Central memory CD8-positive, alpha-beta T cell (primary cell): Measurements from ENCODE around the gene THPO.

ENCODE experiments used
- ATAC-seq: fragments of 150-1000 bp; cut with Tn5 transposase; replicated peaks from 2 replicates; pipeline ENCODE4 v1.10.0; 2022; ENCODE audit warnings: mild to moderate bottlenecking, moderate FRiP score, moderate number of reproducible peaks; ENCODE audit not compliant: poor library complexity, severe bottlenecking; ENCODE audit errors: extremely low read depth
- DNase-seq, 2 donors: peaks; one replicate each; pipeline ENCODE4 v3.0.0; 2021; ENCODE audit warnings: low spot score in 2 of 2
- H3K27ac Mint-ChIP-seq: one replicate; pipeline ENCODE4 v1.8.0; 2022; ENCODE audit warnings: low read depth, mild to moderate bottlenecking, moderate library complexity, mixed read lengths
- H3K27me3 Mint-ChIP-seq: one replicate; pipeline ENCODE4 v1.8.0; 2022; ENCODE audit warnings: mixed read lengths
- H3K36me3 Mint-ChIP-seq: one replicate; pipeline ENCODE4 v1.8.0; 2022; ENCODE audit warnings: mild to moderate bottlenecking, moderate library complexity, mixed read lengths; ENCODE audit not compliant: insufficient read depth
- H3K4me1 Mint-ChIP-seq: one replicate; pipeline ENCODE4 v1.8.0; 2022; ENCODE audit warnings: mixed read lengths
- H3K4me3 Mint-ChIP-seq: one replicate; pipeline ENCODE4 v1.8.0; 2022; ENCODE audit warnings: mild to moderate bottlenecking, moderate library complexity, mixed read lengths
- H3K9me3 Mint-ChIP-seq: one replicate; pipeline ENCODE4 v1.8.0; 2022; ENCODE audit warnings: mixed read lengths

The THPO gene

DNA sequence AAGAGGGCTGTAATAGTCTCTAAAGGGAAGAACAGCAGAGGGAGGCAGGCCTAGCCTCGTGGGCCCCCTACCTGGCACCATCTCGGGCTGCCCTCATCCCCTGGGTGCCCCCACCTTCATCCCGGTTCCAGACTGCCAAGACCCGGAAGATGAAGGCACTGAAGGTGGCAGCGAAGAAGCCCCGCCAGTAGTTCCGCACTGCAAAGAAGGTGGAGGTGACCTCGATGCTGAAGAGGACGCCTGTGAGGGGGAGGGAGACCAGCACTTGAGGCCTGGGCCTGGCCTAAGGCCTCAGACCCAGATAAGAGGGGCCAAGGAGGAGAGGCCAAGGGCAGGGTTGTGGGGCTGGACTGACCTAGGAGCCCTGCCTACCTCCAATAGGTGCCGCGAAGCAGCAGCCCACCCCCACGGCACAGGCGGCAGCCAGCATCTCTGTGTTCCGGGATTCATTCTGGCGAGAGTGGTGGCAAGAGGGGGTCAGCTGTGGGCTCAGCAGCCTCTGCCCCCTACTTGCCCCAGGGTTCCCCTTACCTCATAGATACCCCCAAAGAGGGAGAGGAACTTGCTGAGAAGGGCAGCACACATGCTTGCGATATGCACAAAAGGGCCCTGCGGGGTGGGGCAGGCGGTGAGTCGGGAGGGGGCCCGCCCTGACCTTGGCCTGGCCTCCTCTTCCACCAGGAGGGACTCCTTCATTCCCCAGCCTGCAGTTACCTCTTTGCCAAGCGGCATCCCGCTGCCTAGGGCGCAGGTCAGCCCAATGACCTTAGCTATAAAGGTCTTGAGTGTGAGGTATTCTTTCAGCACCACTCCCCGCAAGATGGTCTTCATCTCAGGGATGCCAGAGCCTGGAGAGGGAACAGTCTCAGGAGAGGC is 20.5 kb downstream of the THPO start:
- H3K27me3 Mint-ChIP-seq, result no peaks in the 10 kb centered on the region
- H3K9me3 Mint-ChIP-seq, result no peaks in the 10 kb centered on the region
- ATAC-seq, result no peak

DNA sequence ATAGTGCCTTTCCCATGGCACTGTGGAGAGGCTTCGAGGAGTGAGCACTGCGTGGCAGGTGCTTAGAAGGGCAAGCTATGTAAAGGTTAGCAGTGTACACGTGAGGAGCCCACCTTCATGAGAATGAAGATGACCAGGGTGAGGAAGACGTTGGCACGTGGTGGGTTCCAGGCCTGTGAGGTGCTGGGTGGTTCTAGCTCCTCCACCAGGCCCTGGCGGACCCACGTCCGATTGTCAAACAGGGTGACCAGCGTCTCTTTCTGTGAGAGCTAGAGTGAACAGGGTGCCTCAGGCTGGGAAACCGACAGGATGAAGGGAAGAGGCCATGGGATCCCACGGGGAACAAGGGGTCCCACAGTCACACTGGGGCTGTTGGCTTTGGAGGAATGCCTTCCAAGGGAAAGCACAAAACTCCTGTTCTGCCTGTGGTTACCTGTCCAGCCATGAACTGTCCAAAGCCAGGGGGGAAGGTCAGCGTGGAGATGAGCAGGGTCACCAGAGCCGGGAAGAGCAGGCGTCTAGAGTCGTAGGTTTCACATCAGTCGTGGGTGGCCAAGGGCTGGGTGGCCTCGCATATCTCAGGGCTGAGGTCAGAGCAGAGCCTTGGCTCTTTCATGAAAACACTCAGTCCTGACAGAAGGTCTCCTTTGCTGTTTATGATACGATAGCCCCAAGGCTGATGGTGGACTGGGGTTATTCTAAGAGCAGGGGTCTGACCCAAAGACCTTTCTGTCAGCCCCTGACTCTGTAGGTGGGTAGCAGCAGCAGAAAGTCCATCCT is 22.6 kb downstream of the THPO start:
- peaks cover 6% of the 10 kb centered on the region for H3K36me3 Mint-ChIP-seq
- H3K9me3 Mint-ChIP-seq, result no peaks in the 10 kb centered on the region

More for the DNA sequence above, 20.5 kb downstream of the THPO start:
- Mint-ChIP-seq H3K27ac (no peak overlapping the region), H3K4me1 (peaks cover 17% of the 10 kb centered on the region), H3K36me3 (peaks cover 5% of the 10 kb centered on the region), H3K4me3 (no peak overlapping the region)
- DNase-seq, result no peak

DNA sequence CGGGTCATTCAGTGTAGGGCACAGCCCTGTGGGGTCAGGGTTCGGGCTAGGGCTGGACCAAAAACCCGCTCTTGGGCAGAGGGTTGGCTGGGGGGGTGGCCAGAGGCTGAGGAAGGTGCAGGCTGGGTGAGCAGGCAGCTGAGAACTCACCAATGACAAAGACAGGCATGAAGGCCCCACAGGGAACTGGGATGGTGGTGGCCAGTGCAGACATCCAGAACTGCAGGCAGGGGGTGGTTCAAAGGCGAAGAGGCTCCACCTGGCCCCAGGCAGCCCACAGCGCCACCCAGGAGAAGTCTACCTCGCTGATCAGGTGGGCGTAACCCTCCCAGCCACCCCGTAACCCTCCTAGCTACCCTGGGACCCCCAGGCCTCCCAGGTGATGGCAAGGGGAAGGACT is 23.3 kb downstream of the THPO start:
- Mint-ChIP-seq H3K27me3 (no peaks in the 10 kb centered on the region), H3K4me3 (no peak overlapping the region), H3K36me3 (peaks cover 6% of the 10 kb centered on the region), H3K9me3 (no peaks in the 10 kb centered on the region), H3K4me1 (peaks cover 1% of the 10 kb centered on the region), H3K27ac (no peak overlapping the region)
- DNase-seq (no peak), ATAC-seq (no peak)

More for the DNA sequence above, 22.6 kb downstream of the THPO start:
- Mint-ChIP-seq H3K27me3 (no peaks in the 10 kb centered on the region), H3K27ac (no peak overlapping the region), H3K4me3 (no peak overlapping the region), H3K4me1 (peaks cover 6% of the 10 kb centered on the region)
- no peak for DNase-seq
- ATAC-seq, result no peak

DNA sequence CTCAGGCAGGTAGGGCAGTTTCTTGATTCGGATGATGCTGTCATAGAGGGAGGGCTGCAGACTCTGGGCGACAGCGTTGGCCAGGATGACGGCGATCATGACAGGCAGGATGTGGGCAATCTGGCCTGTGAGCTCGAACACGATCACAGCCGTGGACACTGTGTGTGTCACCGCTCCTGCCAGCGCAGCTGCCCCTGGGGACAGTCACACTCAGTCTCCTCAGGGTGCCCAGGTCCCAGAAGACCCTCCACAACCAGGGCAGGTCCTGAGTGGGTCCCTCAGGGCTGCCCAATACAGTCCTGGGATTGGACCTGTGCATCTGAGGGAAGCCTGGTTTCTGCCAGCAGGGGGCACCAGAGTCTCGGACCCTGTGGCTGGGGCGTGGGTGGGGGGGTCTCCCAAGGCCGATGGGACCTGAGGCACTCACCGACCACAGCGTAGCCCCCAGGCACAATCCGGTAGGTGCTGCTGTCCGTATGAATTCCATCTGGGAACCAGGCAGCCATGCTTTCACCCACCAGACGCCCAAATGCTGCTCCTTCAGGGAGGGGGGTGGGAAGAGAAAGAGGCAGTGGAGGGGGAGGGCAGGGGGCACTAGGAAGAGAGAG is 23.8 kb downstream of the THPO start:
- Mint-ChIP-seq H3K9me3 (no peaks in the 10 kb centered on the region), H3K4me3 (no peak overlapping the region), H3K27me3 (no peaks in the 10 kb centered on the region), H3K27ac (no peak overlapping the region), H3K4me1 (no peaks in the 10 kb centered on the region), H3K36me3 (peaks cover 6% of the 10 kb centered on the region)
- peak in 1 of 2 donors; percentile 44 for DNase-seq
- peak; percentile 60 for ATAC-seq

DNA sequence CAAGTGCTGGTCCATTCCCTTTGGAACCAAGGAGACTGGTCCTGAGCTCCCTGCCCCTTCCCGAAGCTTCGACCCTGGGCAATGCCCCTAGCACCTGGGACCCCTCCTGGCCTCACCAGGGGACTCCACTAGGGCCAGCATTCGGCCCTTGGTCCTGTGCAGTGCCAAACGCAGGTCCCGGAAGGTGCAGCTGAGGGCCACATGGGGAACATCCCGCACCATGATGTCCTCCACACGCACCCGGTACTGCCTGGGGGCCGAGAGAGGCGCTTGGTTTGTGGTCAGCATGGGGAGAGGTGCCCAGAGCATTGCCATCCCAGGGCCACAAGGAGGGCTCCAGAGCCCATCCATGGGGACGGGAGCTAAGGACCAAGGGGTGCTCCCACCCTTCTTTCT is 24.5 kb downstream of the THPO start:
- ATAC-seq, result no peak
- H3K4me1 Mint-ChIP-seq, result no peaks in the 10 kb centered on the region

DNA sequence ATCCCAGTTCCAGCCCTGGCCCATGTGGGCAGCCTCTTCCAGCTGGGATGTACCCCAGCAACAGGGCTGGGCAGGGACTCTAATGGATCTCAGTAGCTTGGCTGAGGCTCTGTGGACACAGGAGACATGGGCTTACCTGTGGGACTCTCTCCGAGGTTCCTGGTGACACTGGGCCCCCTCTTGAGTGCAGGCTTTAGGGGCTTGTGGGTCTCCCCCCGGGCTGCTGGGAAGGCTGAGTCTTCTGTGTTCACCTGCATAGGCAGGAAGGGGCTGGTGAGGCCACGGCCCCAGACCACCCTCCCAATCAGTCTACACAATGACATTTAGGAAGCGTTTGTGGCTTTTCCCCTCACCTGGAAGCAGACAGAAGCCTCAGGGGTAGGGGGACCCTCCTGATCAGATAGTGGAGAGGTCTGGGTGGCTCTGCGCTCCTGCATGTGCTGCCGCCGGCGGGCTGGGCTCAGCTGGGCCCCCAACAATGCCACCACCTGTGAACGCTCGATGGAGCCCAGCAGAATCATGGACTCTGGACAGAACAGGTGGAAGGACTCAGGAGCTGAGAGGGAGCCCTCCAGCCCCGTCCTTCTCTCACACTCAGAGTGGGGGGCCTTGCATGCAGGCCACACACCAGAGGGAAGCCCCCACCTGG is 25.0 kb downstream of the THPO start:
- DNase-seq (no peak), ATAC-seq (no peak)
- peaks cover 6% of the 10 kb centered on the region for H3K36me3 Mint-ChIP-seq
- H3K27me3 Mint-ChIP-seq, result no peaks in the 10 kb centered on the region
- H3K4me1 Mint-ChIP-seq, result no peaks in the 10 kb centered on the region
- H3K9me3 Mint-ChIP-seq, result no peaks in the 10 kb centered on the region
- no peak overlapping the region for H3K4me3 Mint-ChIP-seq
- H3K27ac Mint-ChIP-seq, result no peak overlapping the region

More for the DNA sequence above, 24.5 kb downstream of the THPO start:
- H3K27me3 Mint-ChIP-seq, result no peaks in the 10 kb centered on the region
- H3K4me3 Mint-ChIP-seq, result no peak overlapping the region
- H3K36me3 Mint-ChIP-seq, result peaks cover 6% of the 10 kb centered on the region
- H3K9me3 Mint-ChIP-seq, result no peaks in the 10 kb centered on the region
- DNase-seq, result no peak
- H3K27ac Mint-ChIP-seq, result no peak overlapping the region

DNA sequence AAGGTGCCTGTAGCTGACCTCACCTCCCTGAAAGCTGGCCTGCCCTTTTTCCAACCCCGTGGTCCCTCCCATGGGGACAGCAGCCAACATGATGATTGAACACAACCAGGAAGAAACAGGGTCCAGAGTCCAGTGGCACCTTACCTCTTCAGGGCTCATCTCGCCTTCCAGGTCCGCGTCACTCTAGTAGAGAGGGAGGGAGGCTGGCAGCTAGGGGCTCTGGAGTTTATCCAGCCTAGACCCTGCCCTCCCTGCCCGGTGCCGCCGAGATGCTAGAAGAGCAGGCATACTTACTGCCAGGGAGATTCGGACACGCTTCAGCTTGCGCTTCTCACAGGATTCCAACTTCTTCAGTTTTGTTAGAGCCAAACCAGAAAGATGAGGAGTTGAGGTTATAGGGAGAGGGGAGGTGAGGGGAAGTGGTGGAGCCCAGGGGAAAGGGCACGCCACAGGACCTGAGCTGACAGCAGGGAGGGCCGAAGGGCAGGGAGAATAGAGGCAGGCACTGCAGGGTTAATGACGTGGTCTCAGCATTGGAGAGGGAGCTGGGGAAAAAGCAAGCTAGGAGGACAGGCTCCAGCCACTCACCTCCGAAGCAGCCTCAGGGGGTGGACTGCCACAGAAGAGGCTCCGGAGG is 25.7 kb downstream of the THPO start:
- no peak overlapping the region for H3K27ac Mint-ChIP-seq
- H3K4me3 Mint-ChIP-seq, result no peak overlapping the region
- ATAC-seq (no peak), DNase-seq (no peak)
- H3K4me1 Mint-ChIP-seq, result no peaks in the 10 kb centered on the region
- no peaks in the 10 kb centered on the region for H3K27me3 Mint-ChIP-seq
- H3K9me3 Mint-ChIP-seq, result no peaks in the 10 kb centered on the region
- peaks cover 5% of the 10 kb centered on the region for H3K36me3 Mint-ChIP-seq

DNA sequence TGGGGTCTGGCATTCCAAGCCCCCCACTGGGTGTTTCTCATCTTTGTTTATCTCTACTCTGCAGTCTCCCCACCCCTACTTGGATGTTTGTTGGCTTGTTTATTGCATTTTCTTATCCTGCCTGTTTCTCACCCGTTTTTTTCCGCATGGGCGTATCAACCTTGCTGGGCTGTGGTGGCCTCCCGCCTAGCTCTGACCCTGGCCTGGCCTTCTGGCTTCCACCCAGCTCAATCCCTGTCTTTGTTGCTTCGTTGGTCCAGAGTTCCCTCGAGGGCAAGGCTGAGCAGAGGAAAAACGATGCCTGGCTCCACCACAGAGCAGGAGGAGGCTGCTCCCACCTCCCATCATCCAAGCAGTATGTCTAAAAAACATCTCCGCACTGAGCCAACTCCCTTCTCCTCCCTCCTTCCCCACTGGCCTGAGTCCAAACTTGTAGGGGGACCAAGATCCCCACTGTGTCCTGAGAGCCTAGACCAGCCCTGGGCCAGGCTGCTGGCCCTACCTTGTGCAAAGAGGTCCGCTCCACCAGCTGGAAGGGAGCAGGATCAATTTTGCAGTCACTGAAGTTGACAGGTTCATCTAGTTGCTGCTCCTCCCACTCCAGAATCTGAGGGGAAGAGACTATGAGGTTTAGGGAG is 26.4 kb downstream of the THPO start:
- ATAC-seq (no peak), DNase-seq (no peak)
- Mint-ChIP-seq H3K27me3 (no peaks in the 10 kb centered on the region), H3K4me3 (no peak overlapping the region), H3K27ac (no peak overlapping the region), H3K9me3 (no peaks in the 10 kb centered on the region), H3K36me3 (peaks cover 4% of the 10 kb centered on the region), H3K4me1 (no peaks in the 10 kb centered on the region)

DNA sequence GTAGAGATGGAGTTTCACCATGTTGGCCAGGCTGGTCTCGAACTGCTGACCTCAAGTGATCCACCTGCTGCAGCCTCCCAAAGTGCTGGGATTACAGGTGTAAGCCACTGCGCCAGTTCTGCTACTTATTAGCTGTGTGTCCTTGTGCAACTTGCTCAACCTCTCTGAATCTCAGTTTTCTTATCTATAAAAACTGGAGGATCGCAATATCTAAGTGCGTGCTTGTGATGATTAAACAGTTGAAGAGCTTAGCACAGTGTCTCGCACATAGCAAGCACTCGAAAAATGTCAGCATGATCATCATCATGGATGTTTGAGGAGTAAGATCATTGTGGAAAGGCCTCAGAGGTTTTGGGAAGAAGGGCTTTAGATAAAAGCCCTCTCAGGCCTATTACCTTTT is 27.4 kb downstream of the THPO start:
- Mint-ChIP-seq H3K4me3 (no peak overlapping the region), H3K27ac (no peak overlapping the region), H3K9me3 (no peaks in the 10 kb centered on the region), H3K27me3 (no peaks in the 10 kb centered on the region), H3K4me1 (no peaks in the 10 kb centered on the region), H3K36me3 (peaks cover 3% of the 10 kb centered on the region)
- DNase-seq, result no peak
- no peak for ATAC-seq

DNA sequence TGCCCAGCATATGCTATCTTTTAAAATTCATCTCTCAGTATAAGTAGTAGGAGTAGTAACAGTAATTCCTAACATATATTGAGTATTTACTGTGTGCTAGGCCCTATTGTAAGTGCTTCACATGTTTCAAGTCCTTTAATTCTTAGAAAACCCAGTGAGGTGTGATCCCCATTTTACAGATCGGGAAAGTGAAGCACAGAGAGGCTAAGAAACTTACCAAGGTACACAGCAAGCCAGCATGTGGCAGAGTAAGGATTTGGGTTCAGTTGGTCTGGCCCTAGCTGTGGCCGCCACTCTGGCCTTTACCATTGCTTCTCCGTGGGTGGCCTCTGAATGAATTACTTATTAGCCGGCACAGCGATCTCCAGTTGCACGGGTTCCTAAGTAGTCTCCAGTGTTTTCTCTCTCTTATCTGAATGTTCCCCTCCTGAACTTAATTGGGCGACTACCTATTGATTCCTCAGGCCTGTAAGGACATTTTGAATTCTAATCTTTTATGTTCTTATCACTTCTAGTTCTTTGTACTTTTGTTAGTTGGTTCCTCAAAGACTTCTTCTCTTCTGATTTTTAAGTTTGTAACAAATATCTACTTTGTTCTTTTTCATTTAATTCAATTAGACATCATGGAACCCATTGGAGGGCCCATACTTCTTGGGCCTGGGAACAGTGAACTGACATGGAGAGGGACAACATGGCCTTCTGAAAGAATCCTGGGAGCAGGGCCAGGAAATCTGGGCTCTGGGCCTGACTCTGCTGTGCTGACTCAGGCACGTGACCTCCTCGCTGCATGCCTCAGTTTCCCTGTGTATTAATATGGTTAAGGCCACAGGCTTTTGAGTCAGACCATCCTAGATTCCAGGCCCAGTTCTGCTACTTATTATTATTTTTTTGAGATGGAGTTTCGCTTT is 28.2 kb downstream of the THPO start:
- Mint-ChIP-seq H3K27ac (no peak overlapping the region), H3K9me3 (no peaks in the 10 kb centered on the region), H3K27me3 (no peaks in the 10 kb centered on the region), H3K4me3 (no peak overlapping the region), H3K4me1 (no peaks in the 10 kb centered on the region), H3K36me3 (peaks cover 3% of the 10 kb centered on the region)
- ATAC-seq (no peak), DNase-seq (no peak)

DNA sequence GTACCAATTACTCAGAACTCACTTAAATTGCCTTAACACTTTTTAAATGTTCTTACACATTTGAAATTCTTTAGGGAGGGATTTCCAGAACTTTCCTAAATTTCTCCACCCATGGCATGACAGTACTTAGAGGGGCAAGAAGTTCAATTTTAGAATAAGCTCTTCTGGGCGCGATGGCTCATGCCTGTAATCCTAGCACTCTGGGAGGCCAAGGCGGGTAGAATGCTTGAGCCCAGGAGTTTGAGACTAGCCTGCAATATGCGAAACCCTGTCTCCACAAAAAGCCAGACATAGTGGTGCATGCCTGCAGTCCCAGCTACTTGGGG is 30.0 kb downstream of the THPO start:
- Mint-ChIP-seq H3K27ac (no peak overlapping the region), H3K9me3 (no peaks in the 10 kb centered on the region), H3K27me3 (no peaks in the 10 kb centered on the region), H3K4me1 (no peaks in the 10 kb centered on the region), H3K4me3 (no peak overlapping the region), H3K36me3 (peaks cover 3% of the 10 kb centered on the region)
- no peak for DNase-seq
- no peak for ATAC-seq
